H1 (cell line): ENCODE measurements around the gene MAPKAPK5. TPM values are rescaled to one million over a fixed set of nuclear protein-coding genes. Genes with fewer than 3 reads are reported as not detected.

ENCODE experiments used
- CTCF ChIA-PET: fragments of 300-600 bp; sonication (Branson Sonifier 250); formaldehyde crosslinking; loops from one replicate; lab custom pipeline; 2021; ENCODE audit not compliant: partially characterized antibody; lab: Charles Lee
- POLR2A ChIA-PET: fragments of 300-600 bp; sonication (Branson Sonifier 250); formaldehyde crosslinking; loops from one replicate; lab custom pipeline; 2021; ENCODE audit warnings: inconsistent platforms; ENCODE audit not compliant: partially characterized antibody; lab: Charles Lee
- DNase-seq, 2 experiments: peaks; one replicate each; pipeline versions ENCODE4 v3.0.0 to v3.0.0-alpha.2; 2010 to 2022; ENCODE audit warnings: low spot score in 2 of 2, low read depth in 1 of 2, mixed read lengths in 1 of 2
- FAIRE-seq: peaks from 2 replicates; lab custom pipeline; 2011; peaks lifted over from hg19 to GRCh38; lab: Jason Lieb, UNC
- H2AFZ ChIP-seq: 2 replicates; pipeline ENCODE4 v1.8.1; 2012; ENCODE audit warnings: low read length, inconsistent platforms
- H2AK5ac ChIP-seq: 2 replicates; pipeline ENCODE4 v1.6.1; 2013; ENCODE audit warnings: low read depth, low read length
- H2BK120ac ChIP-seq: replicated peaks from 2 replicates; pipeline ENCODE3; 2013; ENCODE audit warnings: low read depth, low read length, inconsistent platforms
- H2BK12ac ChIP-seq: 2 replicates; pipeline ENCODE4 v1.6.1; 2013; ENCODE audit warnings: low read depth, low read length
- H2BK15ac ChIP-seq: 2 replicates; pipeline ENCODE4 v1.6.1; 2013; ENCODE audit warnings: low read length
- H2BK20ac ChIP-seq: 2 replicates; pipeline ENCODE4 v1.6.1; 2013; ENCODE audit warnings: low read length
- H2BK5ac ChIP-seq: 2 replicates; pipeline ENCODE4 v1.6.1; 2013; ENCODE audit warnings: low read depth, low read length
- H3K14ac ChIP-seq: 2 replicates; pipeline ENCODE4 v1.6.1; 2013; ENCODE audit warnings: inconsistent platforms; ENCODE audit not compliant: insufficient read length
- H3K18ac ChIP-seq: 2 replicates; pipeline ENCODE4 v1.6.1; 2013; ENCODE audit warnings: low read length; ENCODE audit errors: extremely low read depth
- H3K23ac ChIP-seq: 2 replicates; pipeline ENCODE4 v1.6.1; 2013; ENCODE audit warnings: inconsistent platforms; ENCODE audit not compliant: insufficient read length
- H3K23me2 ChIP-seq: 2 replicates; pipeline ENCODE4 v1.6.1; 2013; ENCODE audit warnings: low read depth, low read length
- H3K27ac ChIP-seq: 2 replicates; pipeline ENCODE4 v1.6.1; 2011; ENCODE audit warnings: low read depth, low read length, inconsistent platforms
- H3K27me3 ChIP-seq, 4 experiments: replicated peaks in 1 of 4; 1 replicate in 1 of 4; 2 replicates in 3 of 4; pipeline versions ENCODE4 v1.6.1 to v1.8.1; 2011 to 2013; ENCODE audit warnings: low read length in 3 of 4, mild to moderate bottlenecking in 3 of 4, inconsistent platforms in 2 of 4, mixed read lengths in 2 of 4, moderate library complexity in 1 of 4; ENCODE audit not compliant: control insufficient read depth in 3 of 4, insufficient read depth in 3 of 4; ENCODE audit errors: extremely low read depth in 1 of 4
- H3K36me3 ChIP-seq, 4 experiments: 2 replicates each; pipeline versions ENCODE4 v1.6.1 to v1.8.1; 2011 to 2013; ENCODE audit warnings: mild to moderate bottlenecking in 4 of 4, low read length in 3 of 4, moderate library complexity in 2 of 4, control low read depth in 1 of 4, inconsistent platforms in 1 of 4; ENCODE audit not compliant: insufficient read depth in 4 of 4, control insufficient read depth in 2 of 4
- H3K4ac ChIP-seq: replicated peaks from 2 replicates; pipeline ENCODE3; 2013; ENCODE audit warnings: low read length, low read depth, mixed read lengths, inconsistent platforms; ENCODE audit not compliant: insufficient read length
- H3K4me1 ChIP-seq, 4 experiments: replicated peaks in 1 of 4; 1 replicate in 1 of 4; 2 replicates in 3 of 4; pipeline versions ENCODE4 v1.6.1 to v1.8.1; 2011 to 2013; ENCODE audit warnings: low read length in 3 of 4, inconsistent platforms in 2 of 4, mixed read lengths in 1 of 4; ENCODE audit not compliant: insufficient read depth in 4 of 4, control insufficient read depth in 3 of 4
- H3K4me2 ChIP-seq, 2 experiments: 2 replicates each; pipeline versions ENCODE4 v1.6.1 to v1.8.1; 2011 to 2013; ENCODE audit warnings: low read depth in 2 of 2, low read length in 2 of 2, control low read depth in 1 of 2, inconsistent platforms in 1 of 2, mild to moderate bottlenecking in 1 of 2; ENCODE audit not compliant: insufficient read depth in 1 of 2
- H3K4me3 ChIP-seq, 4 experiments: fragments of 200-600, 300-600 bp in 1 of 4; sonication (generic), shearing (Covaris generic), sonication (Bioruptor Twin) in 1 of 4; 2 replicates each; pipeline versions ENCODE4 v1.5.1 to v1.8.1; 2011 to 2016; ENCODE audit warnings: low read length in 4 of 4, low read depth in 3 of 4, control low read depth in 2 of 4, inconsistent platforms in 2 of 4, mild to moderate bottlenecking in 2 of 4, mixed read lengths in 1 of 4, moderate library complexity in 1 of 4; ENCODE audit not compliant: insufficient read depth in 2 of 4; ENCODE audit errors: extremely low read depth in 1 of 4
- H3K56ac ChIP-seq: replicated peaks from 2 replicates; pipeline ENCODE3; 2013; ENCODE audit warnings: low read depth, mild to moderate bottlenecking, mixed read lengths, low read length, inconsistent platforms; ENCODE audit not compliant: insufficient read length
- H3K79me1 ChIP-seq: 2 replicates; pipeline ENCODE4 v1.6.1; 2013; ENCODE audit warnings: low read depth, low read length, control low read depth
- H3K79me2 ChIP-seq, 2 experiments: 2 replicates each; pipeline versions ENCODE4 v1.6.1 to v1.8.1; 2012 to 2013; ENCODE audit warnings: low read length in 2 of 2, mild to moderate bottlenecking in 2 of 2, inconsistent platforms in 1 of 2; ENCODE audit not compliant: insufficient read depth in 2 of 2, control insufficient read depth in 1 of 2
- H3K9ac ChIP-seq, 4 experiments: replicated peaks in 1 of 4; 1 replicate in 1 of 4; 2 replicates in 3 of 4; pipeline versions ENCODE4 v1.6.1 to v1.8.1; 2011 to 2013; ENCODE audit warnings: low read depth in 3 of 4, low read length in 3 of 4, control low read depth in 2 of 4, mild to moderate bottlenecking in 2 of 4, moderate library complexity in 2 of 4, inconsistent platforms in 1 of 4; ENCODE audit errors: extremely low read depth in 1 of 4
- H3K9me3 ChIP-seq, 2 experiments: 2 replicates each; pipeline versions ENCODE4 v1.6.1 to v1.8.1; 2012 to 2013; ENCODE audit warnings: mild to moderate bottlenecking in 2 of 2, moderate library complexity in 2 of 2, control low read depth in 1 of 2, inconsistent platforms in 1 of 2, low read depth in 1 of 2, low read length in 1 of 2, mixed read lengths in 1 of 2; ENCODE audit not compliant: insufficient read depth in 2 of 2
- H4K20me1 ChIP-seq, 2 experiments: replicated peaks in 1 of 2; 2 replicates each; pipeline versions ENCODE3 to v1.8.1; 2011 to 2013; ENCODE audit warnings: inconsistent platforms in 2 of 2, low read length in 2 of 2, mild to moderate bottlenecking in 1 of 2; ENCODE audit not compliant: insufficient read depth in 2 of 2, control insufficient read depth in 1 of 2
- H4K5ac ChIP-seq: 2 replicates; pipeline ENCODE4 v1.6.1; 2013; ENCODE audit warnings: low read length, low read depth, mixed read lengths, inconsistent platforms; ENCODE audit not compliant: insufficient read length
- H4K8ac ChIP-seq: 2 replicates; pipeline ENCODE4 v1.8.0; 2013; ENCODE audit warnings: mild to moderate bottlenecking, moderate library complexity, low read length, inconsistent platforms; ENCODE audit not compliant: insufficient read depth; ENCODE audit errors: extremely low read depth
- H4K91ac ChIP-seq: replicated peaks from 2 replicates; pipeline ENCODE3; 2013; ENCODE audit warnings: low read length, mixed read lengths, inconsistent platforms; ENCODE audit not compliant: insufficient read length
- CHD2 ChIP-seq: IDR thresholded peaks from 2 replicates; pipeline ENCODE4 v1.6.1; 2012; ENCODE audit warnings: low read length, improper control_type of control experiment
- CREB1 ChIP-seq: IDR thresholded peaks from 2 replicates; pipeline ENCODE4 v1.6.1; 2012; ENCODE audit warnings: inconsistent platforms
- EP300 ChIP-seq, 2 experiments: IDR thresholded peaks; 1 replicate in 1 of 2; 2 replicates in 1 of 2; pipeline ENCODE4 v1.6.1; 2011 to 2012; ENCODE audit warnings: low read depth in 2 of 2, low read length in 2 of 2, mild to moderate bottlenecking in 2 of 2, borderline replicate concordance in 1 of 2, inconsistent platforms in 1 of 2, moderate library complexity in 1 of 2
- GABPA ChIP-seq: IDR thresholded peaks from 2 replicates; pipeline ENCODE4 v1.6.1; 2011; ENCODE audit warnings: mild to moderate bottlenecking, low read length, moderate library complexity, borderline replicate concordance; ENCODE audit not compliant: insufficient read depth
- HDAC2 ChIP-seq, 2 experiments: fragments of 300-600 bp in 1 of 2; sonication (generic) in 1 of 2; IDR thresholded peaks; 2 replicates each; pipeline ENCODE4 v1.6.1; 2011 to 2012; ENCODE audit warnings: low read depth in 2 of 2, low read length in 2 of 2, mild to moderate bottlenecking in 2 of 2, moderate library complexity in 2 of 2, borderline replicate concordance in 1 of 2, inconsistent platforms in 1 of 2
- MAFK ChIP-seq: IDR thresholded peaks from 2 replicates; pipeline ENCODE4 v1.6.1; 2012; ENCODE audit warnings: low read depth, mild to moderate bottlenecking, improper control_type of control experiment, low read length
- SAP30 ChIP-seq: fragments of 300-600 bp; sonication (generic); IDR thresholded peaks from 2 replicates; pipeline ENCODE4 v1.7.1; 2012; ENCODE audit warnings: low read length, moderate library complexity, mild to moderate bottlenecking, inconsistent platforms; ENCODE audit not compliant: insufficient read depth, insufficient replicate concordance
- WGBS, 2 experiments: shearing (Covaris generic) in 1 of 2; methylation state at CpG; one replicate each; pipeline versions ENCODE4 v1.1.6 to v1.1.7; 2013 to 2015; ENCODE audit warnings: low lambda C conversion rate in 2 of 2, mixed read lengths in 2 of 2, inconsistent platforms in 1 of 2, low coverage in 1 of 2, missing lambda C conversion rate in 1 of 2; ENCODE audit not compliant: insufficient replicate concordance in 2 of 2, insufficient coverage in 1 of 2, insufficient read length in 1 of 2; ENCODE audit errors: extremely low coverage in 1 of 2, missing lambda C conversion rate in 1 of 2; 5-methylcytosine and 5-hydroxymethylcytosine counted together
- polyA plus RNA-seq, 7 experiments: library from polyadenylated mRNA; depleted of rRNA in 3 of 7; stranded (reverse) in 5 of 7; unstranded in 2 of 7; fragments of >200 nt in 5 of 7; fragments of 200-250 nt in 2 of 7; gene quantifications; 1 replicate in 5 of 7; 2 replicates in 1 of 7; 4 replicates in 1 of 7; pipeline versions ENCODE4 v1.2.1 to v1.2.3, GENCODE V29; 2011 to 2013; ENCODE audit warnings: missing spikeins in 2 of 7, mixed read lengths in 2 of 7
- total RNA-seq: library from RNA; stranded (reverse); fragmentation: NEBNext Ultra II Directional; extraction: Animal tissue kit (Norgen Biotek cat#: 25700); gene quantifications from 2 replicates; pipeline ENCODE4 v1.2.1, GENCODE V29; 2021
- TF ChIP-seq, protein P1 (sequence below): IDR thresholded peaks from 2 replicates; pipeline ENCODE4 v1.6.1; 2012; ENCODE audit warnings: low read length, inconsistent platforms

The MAPKAPK5 gene
- total and polyA plus RNA-seq, 2 of the 8 experiments (the other 6 are each of a cell fraction or from before 2014, with no cell fraction given) = 40.0 to 91.5 TPM

DNA sequence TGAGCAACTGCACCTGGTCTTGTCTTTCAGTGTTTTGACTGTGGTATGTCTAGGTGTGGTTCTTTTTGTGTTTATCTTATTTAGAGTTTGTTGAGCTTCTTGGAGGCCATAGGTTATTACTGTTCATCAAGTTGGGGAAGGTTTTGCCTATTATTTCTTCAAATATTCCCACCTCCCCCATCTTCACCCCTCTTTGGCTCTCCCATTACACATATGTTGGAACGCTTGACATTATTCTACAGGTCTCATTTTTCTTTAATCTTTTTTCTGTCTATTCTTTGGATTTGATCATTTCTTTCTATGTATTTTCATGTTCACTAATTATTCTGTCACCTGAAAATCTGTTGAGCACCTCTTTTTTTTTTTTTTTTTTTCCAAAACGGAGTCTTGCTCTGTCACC lies 16.2 kb downstream of the MAPKAPK5 start:
- H3K23me2 ChIP-seq = no peaks in the 10 kb centered on the region
- H2BK12ac ChIP-seq = no peak overlapping the region
- no peak overlapping the region for H3K9ac ChIP-seq
- no peak overlapping the region for H3K56ac ChIP-seq
- ChIA-PET POLR2A (interaction anchor here (0.6 to 3.8 kb wide), 3 partner anchors 8 to 16 kb away, joined by 3 to 23 read pairs (median 8); partner anchors contain the start of gene MAPKAPK5), CTCF (interaction anchor here (0.7 kb wide), 1 partner anchor 340 kb away, joined by 3 read pairs; no protein-coding TSS in a partner anchor)
- no peak overlapping the region for H3K4me2 ChIP-seq
- no peak overlapping the region for H3K23ac ChIP-seq
- peaks cover 0 to 4% of the 10 kb centered on the region in 2 experiments for H4K20me1 ChIP-seq
- H2BK5ac ChIP-seq = no peak overlapping the region; the same call in 1 of the 2 replicates
- H3K18ac ChIP-seq = no peak overlapping the region
- no peaks in the 10 kb centered on the region; the same call in 1 of the 2 replicates for H3K79me1 ChIP-seq
- H3K27ac ChIP-seq = no peak overlapping the region
- no peak overlapping the region for H3K4ac ChIP-seq
- WGBS, 2 experiments = 93% methylated on average over 1 of the region's 2 CpGs; no CpG with 5 or more reads in 1 of the 2 experiments
- no peak overlapping the region for H4K5ac ChIP-seq
- H3K9me3 ChIP-seq = no peaks in the 10 kb centered on the region
- FAIRE-seq (no peak), DNase-seq (no peak)
- H3K36me3 ChIP-seq = no peaks in the 10 kb centered on the region; a peak in 1 of 8 replicates
- no peak overlapping the region for H2AK5ac ChIP-seq
- H2BK120ac ChIP-seq = no peak overlapping the region
- H2AFZ ChIP-seq = no peak overlapping the region
- H3K14ac ChIP-seq = no peak overlapping the region
- H4K8ac ChIP-seq = no peak overlapping the region
- peaks cover 0 to 2% (median 0%) of the 10 kb centered on the region in 4 experiments; a peak in 1 of 7 replicates for H3K4me1 ChIP-seq
- H4K91ac ChIP-seq = no peak overlapping the region
- H3K4me3 ChIP-seq = no peak overlapping the region
- no peak overlapping the region for H2BK20ac ChIP-seq
- H3K27me3 ChIP-seq = no peaks in the 10 kb centered on the region
- peaks cover 15 to 94% of the 10 kb centered on the region in 2 experiments for H3K79me2 ChIP-seq
- no peak overlapping the region for H2BK15ac ChIP-seq
- TF ChIP-seq CREB1 = no peak
- no peak for TF ChIP-seq HDAC2 (IDR thresholded peaks at IDR 0.05; ENCODE audit: borderline replicate concordance in 1 of 2, low read depth in 2 of 2, low read length in 2 of 2)
- TF ChIP-seq SAP30 = no peak
- no peak for TF ChIP-seq MAFK
- TF ChIP-seq GABPA = no peak
- no peak for TF ChIP-seq CHD2
- TF ChIP-seq, protein P1, sequence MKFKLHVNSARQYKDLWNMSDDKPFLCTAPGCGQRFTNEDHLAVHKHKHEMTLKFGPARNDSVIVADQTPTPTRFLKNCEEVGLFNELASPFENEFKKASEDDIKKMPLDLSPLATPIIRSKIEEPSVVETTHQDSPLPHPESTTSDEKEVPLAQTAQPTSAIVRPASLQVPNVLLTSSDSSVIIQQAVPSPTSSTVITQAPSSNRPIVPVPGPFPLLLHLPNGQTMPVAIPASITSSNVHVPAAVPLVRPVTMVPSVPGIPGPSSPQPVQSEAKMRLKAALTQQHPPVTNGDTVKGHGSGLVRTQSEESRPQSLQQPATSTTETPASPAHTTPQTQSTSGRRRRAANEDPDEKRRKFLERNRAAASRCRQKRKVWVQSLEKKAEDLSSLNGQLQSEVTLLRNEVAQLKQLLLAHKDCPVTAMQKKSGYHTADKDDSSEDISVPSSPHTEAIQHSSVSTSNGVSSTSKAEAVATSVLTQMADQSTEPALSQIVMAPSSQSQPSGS = no peak
- no peak for TF ChIP-seq EP300 (IDR thresholded peaks at IDR 0.05; ENCODE audit: borderline replicate concordance in 1 of 2, low read depth in 2 of 2, low read length in 2 of 2)
